ENCODE results near the gene PYGL. TPM values are rescaled to one million over a fixed set of nuclear protein-coding genes. Genes with fewer than 3 reads are reported as not detected.

PYGL gene
- total and polyA plus RNA-seq, 8 donors: 6.7 to 35.6 (median 17.9) TPM

- TF ChIP-seq POLR2AphosphoS5 (IDR thresholded peaks at IDR 0.05): no peak
- TF ChIP-seq, protein P1, sequence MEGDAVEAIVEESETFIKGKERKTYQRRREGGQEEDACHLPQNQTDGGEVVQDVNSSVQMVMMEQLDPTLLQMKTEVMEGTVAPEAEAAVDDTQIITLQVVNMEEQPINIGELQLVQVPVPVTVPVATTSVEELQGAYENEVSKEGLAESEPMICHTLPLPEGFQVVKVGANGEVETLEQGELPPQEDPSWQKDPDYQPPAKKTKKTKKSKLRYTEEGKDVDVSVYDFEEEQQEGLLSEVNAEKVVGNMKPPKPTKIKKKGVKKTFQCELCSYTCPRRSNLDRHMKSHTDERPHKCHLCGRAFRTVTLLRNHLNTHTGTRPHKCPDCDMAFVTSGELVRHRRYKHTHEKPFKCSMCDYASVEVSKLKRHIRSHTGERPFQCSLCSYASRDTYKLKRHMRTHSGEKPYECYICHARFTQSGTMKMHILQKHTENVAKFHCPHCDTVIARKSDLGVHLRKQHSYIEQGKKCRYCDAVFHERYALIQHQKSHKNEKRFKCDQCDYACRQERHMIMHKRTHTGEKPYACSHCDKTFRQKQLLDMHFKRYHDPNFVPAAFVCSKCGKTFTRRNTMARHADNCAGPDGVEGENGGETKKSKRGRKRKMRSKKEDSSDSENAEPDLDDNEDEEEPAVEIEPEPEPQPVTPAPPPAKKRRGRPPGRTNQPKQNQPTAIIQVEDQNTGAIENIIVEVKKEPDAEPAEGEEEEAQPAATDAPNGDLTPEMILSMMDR (IDR thresholded peaks at IDR 0.05): no peak
- TF ChIP-seq POLR2A (IDR thresholded peaks at IDR 0.05): no peak
- no peak for TF ChIP-seq EP300 (IDR thresholded peaks at IDR 0.05)
- intact Hi-C loops (cut with DNase I; ENCODE audit: low total_unique reads): no loop called here
- DNase-seq: no peak
- no peaks in the 10 kb centered on the region for H3K36me3 ChIP-seq
- whole genome bisulfite sequencing, 5 donors: 51 to 74% (median 70%) methylated on average over 2 of the region's 2 CpGs
- H3K4me1 ChIP-seq: peaks cover 0 to 13% (median 10%) of the 10 kb centered on the region in 4 donors
- H3K4me3 ChIP-seq: no peak overlapping the region
- H3K9me3 ChIP-seq: no peaks in the 10 kb centered on the region
- H3K27ac ChIP-seq: peak overlapping the region in 2 of 5 donors; percentile 32 to 44
- H3K27me3 ChIP-seq: no peaks in the 10 kb centered on the region
Observed at GRCh38 chr14:50967790-50968189, 23.5 kb upstream of the PYGL start.

GRCh38 chr14:50967103-50967502, 22.8 kb upstream of the PYGL start:
- no peak for TF ChIP-seq POLR2AphosphoS5 (IDR thresholded peaks at IDR 0.05)
- TF ChIP-seq EP300 (IDR thresholded peaks at IDR 0.05): no peak
- TF ChIP-seq, protein P1 (IDR thresholded peaks at IDR 0.05): no peak
- no peak for TF ChIP-seq POLR2A (IDR thresholded peaks at IDR 0.05)
- Histone ChIP-seq H3K27ac (no peak overlapping the region), H3K4me1 (peaks cover 5 to 18% (median 13%) of the 10 kb centered on the region in 4 donors), H3K4me3 (no peak overlapping the region), H3K36me3 (no peaks in the 10 kb centered on the region), H3K27me3 (no peaks in the 10 kb centered on the region), H3K9me3 (no peaks in the 10 kb centered on the region)
- WGBS, 5 donors: 27 to 68% (median 48%) methylated on average over 3 of the region's 3 CpGs
- intact Hi-C loops (cut with DNase I; ENCODE audit: low total_unique reads): no loop called here
- DNase-seq: no peak

- TF ChIP-seq POLR2A (IDR thresholded peaks at IDR 0.05): no peak
- TF ChIP-seq POLR2AphosphoS5 (IDR thresholded peaks at IDR 0.05): peak in 2 of 3 donors; percentile 3 to 71
- TF ChIP-seq EP300 (IDR thresholded peaks at IDR 0.05): no peak
- TF ChIP-seq, protein P1 (IDR thresholded peaks at IDR 0.05): no peak
- Histone ChIP-seq H3K9me3 (no peaks in the 10 kb centered on the region), H3K27ac (peak overlapping the region in 4 of 5 donors; percentile 9 to 51 (median 34)), H3K4me1 (peaks cover 12 to 33% (median 20%) of the 10 kb centered on the region in 4 donors), H3K27me3 (no peaks in the 10 kb centered on the region), H3K36me3 (no peaks in the 10 kb centered on the region), H3K4me3 (no peak overlapping the region)
- DNase-seq: peak; percentile 54 to 97
- 17 to 21% (median 19%) methylated on average over 5 of the region's 5 CpGs for WGBS, 5 donors
- intact Hi-C loops (cut with DNase I; ENCODE audit: low total_unique reads): no loop called here
Observed at GRCh38 chr14:50964683-50965390, 20.6 kb upstream of the PYGL start.

DNA sequence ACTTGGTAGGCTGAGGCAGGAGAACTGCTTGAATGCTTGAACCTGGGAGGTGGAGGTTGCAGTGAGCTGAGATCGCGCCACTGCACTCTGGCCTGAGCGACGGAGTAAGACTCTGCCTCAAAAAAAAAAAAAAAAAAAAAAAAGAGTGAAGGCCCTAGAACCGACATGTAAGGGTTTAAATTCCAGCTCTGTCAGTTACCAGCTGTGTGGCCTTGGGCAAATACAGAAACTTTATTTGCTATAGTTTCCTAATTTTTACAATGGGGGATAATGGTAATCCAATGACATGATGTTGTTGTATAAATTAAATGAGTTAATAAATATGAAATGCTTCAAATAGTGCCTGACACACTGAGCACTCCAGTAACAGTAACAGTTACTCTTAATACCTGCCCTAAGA, 19.6 kb upstream of the PYGL start:
- TF ChIP-seq, protein P1 (IDR thresholded peaks at IDR 0.05): no peak
- no peak for TF ChIP-seq EP300 (IDR thresholded peaks at IDR 0.05)
- no peak for TF ChIP-seq POLR2AphosphoS5 (IDR thresholded peaks at IDR 0.05)
- TF ChIP-seq POLR2A (IDR thresholded peaks at IDR 0.05): no peak
- Histone ChIP-seq H3K4me3 (no peak overlapping the region), H3K36me3 (no peaks in the 10 kb centered on the region), H3K27me3 (no peaks in the 10 kb centered on the region), H3K9me3 (no peaks in the 10 kb centered on the region), H3K4me1 (peaks cover 12 to 33% (median 20%) of the 10 kb centered on the region in 4 donors), H3K27ac (peak overlapping the region in 3 of 5 donors; percentile 9 to 51 (median 51))
- intact Hi-C loops (cut with DNase I; ENCODE audit: low total_unique reads): no loop called here
- 86 to 98% (median 93%) methylated on average over 5 of the region's 5 CpGs for WGBS, 5 donors
- DNase-seq: no peak
